Left kidney (tissue), 2 donors: Measurements from ENCODE around the gene CBX1. TPM values are rescaled to one million over a fixed set of nuclear protein-coding genes. Genes with fewer than 3 reads are reported as not detected.
"Not testable (repeated sequence)": the region's sequence is repeated elsewhere in the genome, so short reads cannot be mapped to it uniquely, and the experiment has no call there.

Experiments
- DNase-seq: peaks from one replicate; pipeline ENCODE4 v3.0.0-alpha.2; 2013
- polyA plus RNA-seq: library from polyadenylated mRNA; unstranded; fragments of 120-200 nt; gene quantifications from one replicate; pipeline ENCODE4 v1.2.1, GENCODE V29; 2013; ENCODE audit not compliant: insufficient read length

Gene CBX1
- polyA plus RNA-seq, 1 donor: 202 TPM

DNA sequence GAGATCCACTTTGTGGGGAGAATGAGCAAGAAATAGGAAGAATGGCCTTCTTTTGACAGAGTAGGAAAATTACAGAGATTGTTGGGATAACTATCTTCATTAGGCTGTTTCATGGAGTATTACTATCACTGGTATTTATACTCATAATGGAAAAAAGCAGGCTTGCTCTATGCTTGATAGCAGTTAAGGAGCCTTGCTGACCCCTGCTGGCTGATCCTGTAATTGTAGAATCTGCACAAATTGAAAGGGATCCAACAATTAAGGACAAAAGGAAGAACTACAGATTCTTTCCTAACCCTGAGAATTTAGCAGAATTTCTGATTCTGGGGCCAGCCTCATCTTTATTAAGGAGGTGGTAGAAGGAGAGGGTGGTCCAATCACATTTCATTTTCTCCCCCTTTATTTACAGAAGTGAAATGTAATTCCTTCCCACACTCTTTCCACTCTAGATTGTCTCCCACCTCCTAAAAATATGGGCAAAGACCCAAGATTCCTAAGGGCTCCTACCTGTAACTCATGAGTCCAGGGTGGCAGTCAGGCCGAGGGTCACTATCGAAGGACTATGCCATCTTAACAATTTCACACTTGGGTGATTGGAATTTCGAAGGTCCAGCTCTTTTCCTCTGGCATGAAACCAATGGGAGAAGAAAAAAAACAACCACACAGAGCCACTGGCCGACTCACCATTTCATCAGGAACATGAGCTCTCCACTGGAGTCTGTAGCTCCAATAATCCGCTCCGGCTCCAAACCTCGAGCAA lies 26.8 kb downstream of the CBX1 start:
- DNase-seq: peak; percentile 78

DNA sequence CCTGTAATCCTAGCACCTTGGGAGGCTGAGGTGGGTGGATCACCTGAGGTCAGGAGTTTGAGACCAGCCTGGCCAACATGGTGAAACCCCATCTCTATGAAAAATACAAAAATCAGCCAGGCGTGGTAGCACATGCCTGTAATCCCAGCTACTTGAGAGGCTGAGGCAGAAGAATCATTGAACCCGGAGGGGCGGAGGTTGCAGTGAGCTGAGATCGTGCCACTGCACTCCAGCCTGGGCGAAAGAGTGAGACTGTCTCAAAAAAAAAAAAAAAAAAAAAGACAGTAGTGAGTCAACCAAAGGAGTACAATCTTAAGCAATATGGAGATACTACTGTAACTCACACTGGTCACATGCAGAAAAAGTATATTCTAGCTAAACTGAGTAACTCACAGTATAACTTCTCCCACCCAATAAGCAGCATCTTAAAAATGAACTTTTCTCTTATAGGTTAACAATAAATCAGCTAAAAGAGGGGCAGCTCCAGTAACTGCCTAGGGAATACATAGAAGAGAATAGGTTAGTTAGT lies 27.6 kb downstream of the CBX1 start:
- DNase-seq: not testable (repeated sequence)

DNA sequence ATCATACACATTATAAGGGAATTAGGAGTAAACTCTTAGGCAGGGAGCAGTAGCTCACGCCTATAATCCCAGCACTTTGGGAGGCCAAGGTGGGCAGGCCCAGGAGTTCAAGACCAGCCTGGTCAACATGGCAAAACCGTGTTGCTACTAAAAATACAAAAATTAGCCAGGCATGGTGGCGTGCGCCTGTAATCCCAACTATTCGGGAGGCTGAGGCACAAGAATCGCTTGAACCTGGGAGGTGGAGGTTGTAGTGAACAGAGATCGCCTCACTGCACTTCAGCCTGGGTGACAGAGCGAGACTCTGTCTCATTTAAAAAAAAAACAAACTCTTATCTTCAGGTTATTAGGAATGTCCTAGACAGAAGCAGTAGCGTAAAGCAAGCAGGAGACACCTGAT lies 28.5 kb downstream of the CBX1 start:
- DNase-seq: not testable (repeated sequence)

DNA sequence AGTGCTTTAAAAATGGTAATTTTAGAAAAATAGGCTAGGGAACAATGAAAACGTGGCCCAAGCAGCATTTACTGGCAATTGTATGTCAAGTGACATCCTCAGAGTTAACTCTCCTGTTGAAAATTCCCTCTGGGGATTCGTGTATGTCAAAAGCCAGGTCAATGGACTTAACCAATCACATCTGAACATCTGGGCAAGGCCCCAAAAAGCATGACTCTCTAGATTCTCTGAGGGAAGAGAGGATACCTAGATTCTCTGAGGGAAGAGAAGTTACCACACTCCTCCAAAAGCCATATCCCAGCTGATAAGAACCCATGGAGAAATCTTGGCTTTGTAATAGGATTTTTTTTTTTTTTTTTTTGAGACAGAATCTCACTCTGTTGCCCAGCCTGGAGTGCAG lies 29.6 kb downstream of the CBX1 start:
- DNase-seq: no peak

DNA sequence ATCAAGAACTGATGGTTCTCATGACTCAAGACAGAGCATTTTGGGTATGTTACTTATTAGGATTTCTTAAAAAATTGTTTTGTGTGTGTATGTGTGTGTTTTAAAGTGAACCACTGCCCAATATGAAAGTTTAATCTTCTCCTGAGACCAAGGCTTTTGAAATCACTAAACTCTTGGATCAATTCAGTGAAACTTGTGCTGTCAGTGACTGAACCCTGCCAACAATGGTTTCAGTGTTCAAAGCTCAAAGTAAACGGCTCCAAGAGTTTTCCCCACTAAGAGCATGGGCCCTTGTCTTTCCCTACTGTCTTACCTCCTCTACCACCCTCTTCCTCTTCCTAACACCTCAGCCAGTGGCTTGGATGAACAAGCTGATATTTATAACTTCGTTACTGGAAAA lies 31.1 kb downstream of the CBX1 start:
- no peak for DNase-seq

DNA sequence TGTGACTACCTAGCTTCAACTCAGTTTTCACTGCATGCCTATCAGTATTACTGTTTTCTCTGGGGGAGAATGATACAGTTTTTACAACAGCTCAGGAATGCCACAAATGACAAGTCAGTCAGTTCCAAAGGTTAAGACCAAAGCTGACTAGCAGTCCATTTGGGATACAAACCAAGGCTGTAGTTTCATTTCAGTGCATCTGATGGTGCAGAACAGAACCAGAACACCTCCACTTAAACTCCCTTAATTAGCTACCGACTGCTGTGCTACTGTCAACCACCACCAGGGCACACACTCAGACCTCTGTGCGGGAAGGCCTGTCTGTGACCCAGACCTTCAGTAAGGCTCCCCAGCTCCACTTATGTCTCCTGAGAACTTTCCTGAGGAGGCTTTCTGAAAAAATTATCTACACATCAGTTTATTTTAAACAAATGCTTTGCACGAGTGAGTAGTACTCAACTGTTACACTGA lies 32.8 kb downstream of the CBX1 start:
- DNase-seq: no peak

DNA sequence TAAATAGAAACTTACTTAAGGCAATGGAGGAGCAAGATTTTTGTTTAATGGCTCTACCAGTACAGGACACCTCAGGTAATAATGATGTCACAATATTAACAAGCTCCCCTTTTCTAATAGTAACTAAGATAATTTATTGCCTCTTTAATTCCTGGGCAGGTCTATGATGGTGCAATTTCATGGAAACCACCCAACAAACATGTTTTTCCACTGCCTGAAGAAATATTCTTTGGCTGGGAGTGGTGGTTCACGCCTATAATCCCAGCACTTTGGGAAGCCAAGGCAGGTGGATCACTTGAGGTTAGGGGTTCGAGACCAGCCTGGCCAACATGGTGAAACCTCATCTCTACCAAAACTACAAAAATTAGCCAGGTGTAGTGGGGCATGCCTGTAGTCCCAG lies 33.5 kb downstream of the CBX1 start:
- DNase-seq: not testable (repeated sequence)

DNA sequence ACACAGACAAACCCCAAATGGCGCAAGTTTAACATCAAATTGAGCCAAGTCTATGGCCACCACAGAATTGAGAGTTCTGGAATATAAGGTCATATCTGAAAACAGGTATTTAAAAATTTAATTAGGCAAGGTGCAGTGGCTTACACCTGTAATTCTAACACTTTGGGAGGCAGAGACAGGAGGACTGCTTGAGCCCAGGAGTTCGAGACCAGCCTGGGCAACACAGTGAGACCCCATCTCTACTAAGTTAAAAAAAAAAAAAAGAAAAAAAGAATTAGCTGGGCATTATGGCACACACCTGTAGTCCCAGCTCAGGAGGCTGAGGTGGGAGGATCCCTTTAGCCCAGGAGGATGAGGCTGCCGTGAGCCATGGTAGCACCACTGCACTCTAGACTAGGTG lies 34.0 kb downstream of the CBX1 start:
- DNase-seq: no peak

DNA sequence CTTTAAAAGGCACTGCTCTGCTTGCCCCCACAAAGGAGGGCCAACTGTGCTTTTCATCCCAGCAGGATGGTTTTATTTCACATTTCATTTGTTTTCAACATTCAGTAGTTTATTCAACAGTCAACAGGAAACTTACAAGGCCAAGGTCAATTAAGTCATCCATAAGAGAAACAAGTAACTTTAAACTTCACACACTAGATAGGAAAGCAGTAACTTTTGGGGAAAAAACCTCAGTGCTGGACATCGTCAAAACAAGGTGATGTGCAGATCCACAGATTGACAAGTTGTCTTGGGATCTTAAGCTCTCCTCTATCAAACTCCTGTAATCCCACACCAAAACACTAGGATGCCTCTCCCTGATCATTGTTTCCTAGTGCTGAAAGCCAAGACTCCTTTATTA lies 34.6 kb downstream of the CBX1 start:
- no peak for DNase-seq

DNA sequence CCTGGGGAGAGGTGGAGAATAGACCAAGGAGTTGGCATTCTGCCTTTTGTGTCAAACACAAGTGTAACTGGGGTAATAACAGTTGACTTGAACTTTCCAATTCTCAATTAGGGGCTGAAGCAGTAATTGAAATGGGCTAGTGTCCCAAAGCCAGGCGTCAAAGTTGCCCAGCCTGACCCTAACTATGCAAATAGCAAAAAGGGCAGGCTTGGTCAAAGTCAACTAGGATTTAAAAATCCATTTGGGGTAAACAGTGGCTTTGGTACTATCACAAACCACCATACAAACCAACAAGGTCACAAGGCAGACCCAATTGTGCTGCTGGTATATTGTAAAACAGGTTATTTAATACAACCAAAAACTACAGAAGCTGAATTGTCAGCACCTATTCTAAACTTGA lies 35.1 kb downstream of the CBX1 start:
- no peak for DNase-seq

DNA sequence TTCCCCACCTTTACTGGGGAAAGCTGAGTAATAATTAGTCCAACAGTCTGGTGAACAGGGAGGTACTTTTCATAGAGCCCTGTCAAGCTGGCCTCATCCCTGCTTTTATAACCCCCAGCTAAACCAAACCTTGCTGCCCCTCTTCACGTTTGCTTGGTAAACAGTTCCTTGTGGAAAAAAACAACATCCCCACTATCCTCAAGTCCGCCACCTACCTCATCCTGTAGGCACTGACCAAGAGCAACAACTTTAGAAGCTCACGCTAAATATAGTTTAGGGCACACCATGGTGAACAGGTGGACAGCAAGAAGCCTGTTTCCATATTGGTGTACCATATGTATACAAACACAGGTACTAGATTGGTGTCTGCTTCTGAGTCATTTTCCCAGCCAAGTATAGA lies 36.6 kb downstream of the CBX1 start:
- DNase-seq: no peak

DNA sequence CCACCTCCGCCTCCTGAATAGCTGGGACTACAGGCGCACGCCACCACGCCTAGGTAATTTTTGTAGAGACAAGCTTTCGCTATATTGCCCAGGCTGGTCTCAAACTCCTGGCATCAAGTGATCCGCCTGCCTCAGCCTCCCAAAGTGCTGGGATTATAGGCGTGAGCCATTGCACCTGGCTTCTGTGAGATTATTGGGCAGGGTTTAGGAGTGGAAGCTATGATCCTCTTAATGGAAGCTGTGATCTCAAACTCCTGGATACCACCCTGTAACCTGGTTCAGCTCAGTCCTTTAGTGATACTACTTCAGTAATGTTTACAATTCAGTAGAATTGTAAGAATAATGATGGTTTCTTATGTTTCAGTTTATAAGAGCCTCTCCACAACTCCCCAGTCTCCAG lies 39.0 kb downstream of the CBX1 start:
- no peak for DNase-seq

DNA sequence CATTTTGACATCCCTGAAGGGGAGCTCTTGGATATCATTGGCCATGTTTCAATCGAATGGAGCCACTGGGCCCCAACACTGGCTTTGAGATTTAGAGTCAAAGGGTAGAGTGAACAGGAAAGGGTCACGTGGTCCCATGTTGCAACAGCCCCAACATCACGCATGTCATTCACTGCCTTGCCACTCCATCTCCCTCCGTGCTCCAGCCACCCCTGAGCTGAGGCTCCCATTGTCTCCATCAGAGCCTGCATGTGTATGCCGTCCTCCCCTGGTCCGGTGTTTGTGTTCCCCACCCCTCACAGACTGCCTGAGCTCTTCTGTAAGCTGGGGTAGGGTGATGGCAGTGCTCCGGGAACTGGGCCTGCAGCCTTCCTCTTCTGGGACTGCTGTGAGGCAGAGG lies 41.0 kb downstream of the CBX1 start:
- no peak for DNase-seq

DNA sequence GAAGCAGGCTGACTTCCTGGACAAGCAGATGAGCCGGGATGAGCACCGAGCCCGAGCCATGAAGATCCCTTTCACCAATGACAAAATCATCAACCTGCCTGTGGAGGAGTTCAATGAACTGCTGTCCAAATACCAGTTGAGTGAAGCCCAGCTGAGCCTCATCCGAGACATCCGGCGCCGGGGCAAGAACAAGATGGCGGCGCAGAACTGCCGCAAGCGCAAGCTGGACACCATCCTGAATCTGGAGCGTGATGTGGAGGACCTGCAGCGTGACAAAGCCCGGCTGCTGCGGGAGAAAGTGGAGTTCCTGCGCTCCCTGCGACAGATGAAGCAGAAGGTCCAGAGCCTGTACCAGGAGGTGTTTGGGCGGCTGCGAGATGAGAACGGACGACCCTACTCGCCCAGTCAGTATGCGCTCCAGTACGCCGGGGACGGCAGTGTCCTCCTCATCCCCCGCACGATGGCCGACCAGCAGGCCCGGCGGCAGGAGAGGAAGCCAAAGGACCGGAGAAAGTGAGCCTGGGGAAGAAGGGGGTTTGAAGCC lies 42.1 kb downstream of the CBX1 start:
- no peak for DNase-seq

DNA sequence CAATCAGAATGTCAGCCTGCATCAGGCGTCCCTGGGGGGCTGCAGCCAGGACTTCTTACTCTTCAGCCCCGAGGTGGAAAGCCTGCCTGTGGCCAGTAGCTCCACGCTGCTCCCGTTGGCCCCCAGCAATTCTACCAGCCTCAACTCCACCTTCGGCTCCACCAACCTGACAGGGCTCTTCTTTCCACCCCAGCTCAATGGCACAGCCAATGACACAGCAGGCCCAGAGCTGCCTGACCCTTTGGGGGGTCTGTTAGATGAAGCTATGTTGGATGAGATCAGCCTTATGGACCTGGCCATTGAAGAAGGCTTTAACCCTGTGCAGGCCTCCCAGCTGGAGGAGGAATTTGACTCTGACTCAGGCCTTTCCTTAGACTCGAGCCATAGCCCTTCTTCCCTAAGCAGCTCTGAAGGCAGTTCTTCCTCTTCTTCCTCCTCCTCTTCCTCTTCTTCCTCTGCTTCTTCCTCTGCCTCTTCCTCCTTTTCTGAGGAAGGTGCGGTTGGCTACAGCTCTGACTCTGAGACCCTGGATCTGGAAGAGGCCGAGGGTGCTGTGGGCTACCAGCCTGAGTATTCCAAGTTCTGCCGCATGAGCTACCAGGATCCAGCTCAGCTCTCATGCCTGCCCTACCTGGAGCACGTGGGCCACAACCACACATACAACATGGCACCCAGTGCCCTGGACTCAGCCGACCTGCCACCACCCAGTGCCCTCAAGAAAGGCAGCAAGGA lies 42.7 kb downstream of the CBX1 start:
- DNase-seq: no peak

DNA sequence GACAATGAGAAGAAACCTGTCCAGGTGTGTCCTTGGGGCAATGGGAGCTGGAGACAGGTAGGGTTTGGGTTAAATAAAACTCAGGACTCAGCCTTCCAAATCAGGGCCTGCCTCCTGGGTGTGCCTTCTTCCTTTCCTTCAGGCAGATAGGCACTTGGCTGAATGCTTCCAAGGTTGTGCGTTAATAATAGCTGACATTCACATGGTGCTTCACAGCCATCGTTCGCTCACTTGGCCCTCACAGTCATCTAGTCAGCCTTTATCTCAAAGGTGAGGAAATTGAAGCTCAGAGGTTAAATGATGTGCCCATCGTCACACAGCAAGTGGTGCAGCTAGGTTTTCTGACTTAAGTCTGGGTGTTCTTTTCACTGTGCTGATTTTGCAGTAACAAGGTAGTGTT lies 43.7 kb downstream of the CBX1 start:
- no peak for DNase-seq

DNA sequence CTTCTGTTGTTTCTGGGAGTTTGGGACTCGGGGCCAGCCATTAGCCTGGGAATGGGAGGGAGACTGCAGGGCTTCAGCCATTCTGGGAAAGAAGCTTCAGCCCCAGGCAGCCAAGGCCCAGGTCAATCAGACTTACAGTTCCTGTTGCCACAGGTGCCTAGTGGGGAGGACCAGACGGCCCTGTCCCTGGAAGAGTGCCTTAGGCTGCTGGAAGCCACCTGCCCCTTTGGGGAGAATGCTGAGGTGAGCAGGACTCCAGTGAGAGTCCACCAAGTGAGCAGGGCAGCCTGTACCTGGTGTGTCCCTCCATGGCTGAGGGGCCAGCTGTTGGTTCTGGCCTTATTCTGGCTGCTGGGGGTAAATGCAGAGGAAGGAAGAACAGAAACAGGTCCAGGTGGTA lies 44.4 kb downstream of the CBX1 start:
- no peak for DNase-seq

DNA sequence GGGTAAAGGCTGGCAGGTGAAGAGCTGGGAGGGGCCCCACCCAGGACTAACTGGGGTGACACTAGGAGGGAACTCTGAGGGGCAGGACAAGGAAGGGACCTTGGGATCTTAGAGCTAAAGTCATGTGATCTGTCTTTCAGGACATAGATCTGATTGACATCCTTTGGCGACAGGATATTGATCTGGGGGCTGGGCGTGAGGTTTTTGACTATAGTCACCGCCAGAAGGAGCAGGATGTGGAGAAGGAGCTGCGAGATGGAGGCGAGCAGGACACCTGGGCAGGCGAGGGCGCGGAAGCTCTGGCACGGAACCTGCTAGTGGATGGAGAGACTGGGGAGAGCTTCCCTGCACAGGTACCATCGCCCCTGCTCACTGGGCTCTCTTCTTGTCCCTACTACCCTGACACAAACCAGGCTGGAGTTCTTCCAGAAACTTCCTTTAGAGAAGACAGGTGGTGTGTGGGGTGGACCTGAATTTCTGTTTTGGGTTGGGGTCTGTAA lies 45.0 kb downstream of the CBX1 start:
- no peak for DNase-seq

DNA sequence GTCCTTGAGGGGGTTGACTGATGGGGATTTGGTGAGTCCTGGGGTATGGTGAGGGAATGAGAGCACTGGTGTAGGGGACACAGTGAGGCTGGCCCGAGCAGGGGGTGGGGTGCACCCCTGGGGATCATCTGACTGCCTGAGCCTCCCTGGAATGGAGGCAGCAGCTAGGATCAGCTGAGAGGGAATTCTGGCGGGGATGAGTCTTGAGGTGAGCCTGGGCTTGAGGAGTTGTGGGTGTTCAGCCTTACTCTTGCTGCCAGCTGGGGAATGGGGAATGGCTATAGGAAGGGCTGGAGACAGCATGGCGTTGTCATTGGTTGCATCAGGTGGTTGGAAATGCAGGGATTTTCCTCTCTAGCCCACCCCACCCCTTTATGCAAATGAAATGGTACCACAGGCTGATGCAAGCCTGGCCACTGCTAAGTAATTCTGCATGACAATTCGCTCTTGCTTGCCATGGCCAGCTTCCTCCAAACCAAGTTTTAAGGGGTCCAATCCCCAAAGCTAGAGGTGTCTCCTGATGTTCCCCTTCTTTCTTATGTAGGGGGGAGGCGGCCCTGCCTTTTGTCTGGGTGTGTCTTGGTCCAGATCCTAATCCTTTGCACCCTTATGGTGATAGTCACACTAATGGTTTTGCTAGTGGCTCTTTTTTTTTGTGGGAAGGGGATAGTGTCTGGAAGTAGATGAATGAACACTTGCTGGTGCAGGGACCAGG lies 45.6 kb downstream of the CBX1 start:
- no peak for DNase-seq

DNA sequence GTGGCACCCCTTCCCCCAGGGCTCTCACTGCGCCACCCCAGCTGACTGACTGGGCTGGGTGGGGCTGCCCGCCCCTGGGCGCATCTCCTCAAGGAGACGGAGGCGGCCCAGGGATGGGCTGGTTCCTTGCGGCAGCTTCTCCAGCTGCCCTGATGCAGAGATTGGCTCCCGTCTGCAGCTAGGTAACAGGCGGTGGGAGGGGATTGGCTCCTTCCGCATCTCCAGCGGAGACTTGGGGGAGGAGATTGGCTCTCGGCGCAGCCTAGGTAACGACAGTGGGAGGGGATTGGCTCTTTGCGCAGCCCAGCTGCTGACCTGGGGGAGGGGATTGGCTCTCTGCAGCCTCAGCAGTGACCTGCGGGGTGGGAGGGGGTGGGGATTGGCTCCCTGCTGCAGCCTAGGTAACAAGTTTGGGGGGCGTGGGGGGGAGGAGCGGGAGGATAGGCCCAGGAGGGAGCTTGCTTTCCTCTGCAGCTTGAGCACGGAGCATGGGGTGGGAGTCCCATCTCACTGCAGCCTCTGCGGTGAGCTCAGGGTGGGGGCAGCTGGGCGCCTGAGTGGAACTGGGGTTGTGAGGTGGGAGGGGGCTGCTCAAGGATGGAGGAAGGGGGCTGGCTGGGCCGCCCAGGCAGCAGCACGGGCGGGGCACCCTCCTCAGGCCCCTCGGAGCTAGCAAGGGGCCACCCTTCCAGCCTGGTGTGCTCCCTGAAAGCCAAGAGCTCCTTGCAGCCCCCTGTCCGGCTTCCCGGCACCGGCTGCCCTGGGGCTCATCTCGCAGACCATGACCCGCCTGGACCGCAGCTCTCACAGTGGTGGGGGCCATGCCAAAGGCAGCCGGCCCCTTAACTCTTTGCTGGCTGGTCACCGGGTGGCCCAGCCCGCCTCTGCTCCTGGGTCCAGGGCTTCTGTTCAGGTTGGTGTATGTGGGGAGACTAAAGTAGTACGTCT lies 46.8 kb downstream of the CBX1 start:
- DNase-seq: peak; percentile 88

DNA sequence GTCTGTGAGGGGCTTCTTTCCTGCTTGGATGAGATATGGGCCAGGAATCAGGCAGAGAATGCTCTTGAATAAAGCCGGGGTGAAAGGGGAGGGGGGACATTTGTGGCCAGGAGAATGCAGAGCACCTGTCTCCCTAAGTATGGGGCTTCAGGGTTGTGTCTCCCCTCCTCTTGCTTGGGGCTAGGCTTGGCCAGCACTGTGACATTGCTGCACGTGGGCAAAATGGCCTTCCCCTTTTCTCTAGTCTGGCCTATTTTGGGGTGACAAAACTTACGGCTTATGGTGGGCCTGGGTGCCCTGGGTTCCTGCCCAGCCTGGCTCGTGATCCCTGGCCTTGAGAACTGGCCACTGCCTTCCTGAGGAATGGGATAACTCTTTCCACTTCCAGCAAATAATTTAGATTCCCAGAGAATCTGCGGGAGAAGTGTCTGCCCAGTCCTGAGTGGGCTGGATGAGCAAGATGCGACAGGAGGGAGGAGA lies 47.5 kb downstream of the CBX1 start:
- no peak for DNase-seq
